ENCODE measurements around the gene OR2S2. TPM values are rescaled to one million over a fixed set of nuclear protein-coding genes. Genes with fewer than 3 reads are reported as not detected.

OR2S2 gene
- total and polyA plus RNA-seq, 2 experiments from 2014 or later = not detected

DNA sequence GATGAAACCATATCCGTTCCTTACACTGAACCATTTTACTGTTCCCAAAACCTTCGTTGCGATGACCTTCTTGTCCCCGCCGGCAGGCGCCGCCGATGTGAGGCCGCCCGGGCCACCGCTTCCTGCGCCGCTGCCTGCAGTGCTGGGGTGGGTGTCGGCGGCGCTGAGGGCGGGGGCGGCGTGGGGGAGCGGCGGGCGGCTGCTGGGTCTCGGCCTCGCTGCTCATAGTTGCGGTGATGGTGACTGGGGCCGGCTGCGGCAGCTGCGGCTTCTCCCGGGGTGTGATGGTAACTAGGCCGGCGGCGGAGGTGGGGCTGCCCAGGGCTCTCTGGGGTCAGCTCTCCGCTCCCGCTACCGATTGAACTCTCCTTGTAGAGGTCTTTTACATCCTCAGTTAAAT lies 14.1 kb upstream of the OR2S2 start:
- no peak overlapping the region for H3K4me3 ChIP-seq
- peak; percentile 19 to 37 for DNase-seq (ENCODE audit: low read depth in 1 of 2, low spot score in 1 of 2)
- H3K36me3 ChIP-seq = no peaks in the 10 kb centered on the region
- no peak overlapping the region for H3K27ac ChIP-seq
- no peaks in the 10 kb centered on the region for H3K4me1 ChIP-seq (ENCODE audit: low read depth)
- no peak for TF ChIP-seq CTCF (IDR thresholded peaks at IDR 0.05; ENCODE audit: low read depth, low read length)
- no peaks in the 10 kb centered on the region for H3K9me3 ChIP-seq (ENCODE audit: low read depth)
- peaks cover 41% of the 10 kb centered on the region for H3K27me3 ChIP-seq

GRCh38 chr9:35967042-35967441 lies 9.1 kb upstream of the OR2S2 start:
- no peaks in the 10 kb centered on the region for H3K9me3 ChIP-seq (ENCODE audit: low read depth)
- no peak for TF ChIP-seq CTCF (IDR thresholded peaks at IDR 0.05; ENCODE audit: low read depth, low read length)
- no peak overlapping the region for H3K4me3 ChIP-seq
- no peaks in the 10 kb centered on the region for H3K4me1 ChIP-seq (ENCODE audit: low read depth)
- no peak overlapping the region for H3K27ac ChIP-seq
- no peaks in the 10 kb centered on the region for H3K36me3 ChIP-seq
- peaks cover 39% of the 10 kb centered on the region for H3K27me3 ChIP-seq
- DNase-seq (ENCODE audit: low read depth in 1 of 2, low spot score in 1 of 2) = no peak

DNA sequence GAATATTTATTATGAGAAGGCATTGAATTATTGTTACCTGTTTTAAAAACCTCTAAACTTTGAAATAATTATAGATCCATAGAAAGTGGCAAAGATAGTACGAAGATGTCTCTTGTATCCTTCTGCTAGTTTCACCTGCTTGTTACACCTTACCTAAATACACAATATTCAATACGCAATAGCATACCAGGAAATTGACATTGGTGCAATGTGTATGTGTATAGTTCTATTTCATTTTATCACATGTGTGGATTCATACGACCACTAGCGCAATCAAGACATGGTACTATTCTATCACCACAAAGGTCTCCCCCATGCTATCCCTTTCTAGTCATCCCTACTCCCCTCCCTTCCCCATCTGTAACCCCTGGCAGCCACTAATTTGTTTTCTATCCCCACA lies 8.5 kb upstream of the OR2S2 start:
- no peaks in the 10 kb centered on the region for H3K36me3 ChIP-seq
- TF ChIP-seq CTCF (IDR thresholded peaks at IDR 0.05; ENCODE audit: low read depth, low read length) = no peak
- no peak overlapping the region for H3K4me3 ChIP-seq
- H3K27ac ChIP-seq = no peak overlapping the region
- no peaks in the 10 kb centered on the region for H3K4me1 ChIP-seq (ENCODE audit: low read depth)
- no peaks in the 10 kb centered on the region for H3K9me3 ChIP-seq (ENCODE audit: low read depth)
- peaks cover 33% of the 10 kb centered on the region for H3K27me3 ChIP-seq
- DNase-seq (ENCODE audit: low read depth in 1 of 2, low spot score in 1 of 2) = no peak

DNA sequence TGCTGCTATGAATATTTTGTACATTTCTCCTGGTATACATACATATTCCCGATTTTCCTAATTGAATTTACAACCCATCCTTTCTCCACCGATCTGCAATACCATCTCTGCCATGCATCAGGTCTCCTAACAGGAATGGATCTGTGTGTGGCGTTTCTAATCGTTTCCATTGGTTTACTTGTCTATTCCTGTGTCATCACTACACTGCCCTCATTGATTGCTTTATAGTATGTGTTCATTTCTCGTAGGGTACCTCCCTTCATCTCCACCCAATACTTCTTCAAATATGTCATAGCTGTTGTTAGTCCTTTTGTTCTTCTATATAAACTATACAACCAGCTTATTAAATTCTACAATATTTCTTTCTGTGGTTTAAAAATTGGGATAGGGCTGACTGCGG lies 7.1 kb upstream of the OR2S2 start:
- DNase-seq (ENCODE audit: low read depth in 1 of 2, low spot score in 1 of 2) = no peak
- no peaks in the 10 kb centered on the region for H3K9me3 ChIP-seq (ENCODE audit: low read depth)
- no peak overlapping the region for H3K27ac ChIP-seq
- H3K36me3 ChIP-seq = no peaks in the 10 kb centered on the region
- H3K4me1 ChIP-seq (ENCODE audit: low read depth) = no peaks in the 10 kb centered on the region
- no peak overlapping the region for H3K4me3 ChIP-seq
- no peak for TF ChIP-seq CTCF (IDR thresholded peaks at IDR 0.05; ENCODE audit: low read depth, low read length)
- peaks cover 30% of the 10 kb centered on the region for H3K27me3 ChIP-seq

DNA sequence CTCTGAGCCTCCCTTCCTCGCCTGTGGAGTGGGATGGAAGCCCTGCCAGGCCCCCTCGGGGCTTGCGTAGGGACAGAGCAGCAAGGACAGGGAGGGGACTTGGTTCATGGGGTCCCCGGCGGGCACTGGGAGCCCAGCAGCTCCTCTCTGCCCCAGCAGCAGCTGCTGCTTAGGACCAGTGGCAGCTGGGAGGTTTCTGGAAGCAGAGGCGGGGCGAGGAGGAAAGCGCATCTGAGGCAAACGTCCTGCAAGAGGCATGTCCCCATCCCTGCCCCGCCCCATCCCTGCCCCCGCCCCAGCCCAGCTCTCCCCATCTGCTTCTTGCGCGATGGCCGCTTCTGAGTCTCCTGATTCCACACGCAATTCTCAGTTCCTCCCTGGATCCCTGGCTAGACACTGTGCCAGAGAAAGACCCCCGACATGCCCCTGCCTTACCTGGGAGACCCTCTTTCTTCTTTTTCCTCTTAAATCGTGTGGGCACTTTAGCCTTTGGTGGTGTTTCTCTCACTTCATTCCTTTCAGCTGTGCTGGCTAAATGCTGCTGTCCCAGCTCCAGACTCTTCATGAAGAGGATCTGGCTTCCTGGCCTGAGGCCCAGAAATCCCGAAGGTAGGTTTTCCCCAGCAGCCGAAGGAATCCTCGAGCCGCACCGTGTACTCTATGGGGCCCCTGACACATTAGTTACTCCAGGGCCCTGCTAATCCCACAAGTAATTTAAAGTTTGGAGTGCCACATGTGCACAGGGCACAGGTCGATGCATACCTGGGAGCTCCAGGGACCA lies 4.4 kb upstream of the OR2S2 start:
- Histone ChIP-seq H3K4me1 (ENCODE audit: low read depth) (no peaks in the 10 kb centered on the region), H3K9me3 (ENCODE audit: low read depth) (no peaks in the 10 kb centered on the region), H3K27me3 (peaks cover 37% of the 10 kb centered on the region), H3K36me3 (no peaks in the 10 kb centered on the region), H3K27ac (no peak overlapping the region), H3K4me3 (no peak overlapping the region)
- no peak for TF ChIP-seq CTCF (IDR thresholded peaks at IDR 0.05; ENCODE audit: low read depth, low read length)
- peak in 1 of 2 donors; percentile 74 for DNase-seq (ENCODE audit: low read depth in 1 of 2, low spot score in 1 of 2)
